DOHH2 (cell line): ENCODE results near the gene OGG1.

Source experiments
- H3F3A ChIP-seq: fragments of 200-600 bp; sonication (generic), shearing (Covaris generic); 2 replicates; pipeline ENCODE4 v1.6.0; 2016; ENCODE audit warnings: antibody characterized with exemption, mild to moderate bottlenecking; ENCODE audit not compliant: control insufficient read depth, insufficient read depth
- H3K27ac ChIP-seq: fragments of 200-600 bp; sonication (generic); 2 replicates; pipeline ENCODE4 v1.5.1; 2014; ENCODE audit warnings: low read depth, mild to moderate bottlenecking, low read length, moderate library complexity
- H3K27me3 ChIP-seq: fragments of 200-600 bp; sonication (generic); 2 replicates; pipeline ENCODE4 v1.6.1; 2014; ENCODE audit warnings: mild to moderate bottlenecking, low read length, mixed read lengths; ENCODE audit not compliant: control insufficient read depth
- H3K36me3 ChIP-seq: fragments of 200-600 bp; sonication (generic); 2 replicates; pipeline ENCODE4 v1.6.1; 2014; ENCODE audit warnings: mild to moderate bottlenecking, low read length, moderate library complexity, mixed read lengths; ENCODE audit not compliant: control insufficient read depth
- H3K4me1 ChIP-seq: fragments of 200-600 bp; sonication (generic); 2 replicates; pipeline ENCODE4 v1.6.1; 2014; ENCODE audit warnings: mild to moderate bottlenecking, low read length, mixed read lengths; ENCODE audit not compliant: control insufficient read depth
- H3K4me2 ChIP-seq: fragments of 200-600 bp; sonication (generic); 2 replicates; pipeline ENCODE4 v1.6.0; 2014; ENCODE audit warnings: mild to moderate bottlenecking, low read length, moderate library complexity
- H3K4me3 ChIP-seq: fragments of 200-600 bp; sonication (generic); 2 replicates; pipeline ENCODE4 v1.5.1; 2014; ENCODE audit warnings: mild to moderate bottlenecking, low read length, mixed read lengths
- H3K79me2 ChIP-seq: fragments of 200-600 bp; sonication (generic); 2 replicates; pipeline ENCODE4 v1.6.1; 2014; ENCODE audit warnings: mild to moderate bottlenecking, low read length, mixed read lengths; ENCODE audit not compliant: control insufficient read depth
- H3K9me2 ChIP-seq: fragments of 200-600 bp; sonication (generic); replicated peaks from 2 replicates; pipeline ENCODE4 v1.6.1; 2014; ENCODE audit warnings: mild to moderate bottlenecking, low read length, mixed read lengths; ENCODE audit not compliant: control insufficient read depth
- H3K9me3 ChIP-seq: fragments of 200-600 bp; sonication (generic); 2 replicates; pipeline ENCODE4 v1.6.1; 2014; ENCODE audit warnings: antibody characterized with exemption, low read length, mixed read lengths; ENCODE audit not compliant: control insufficient read depth, insufficient read depth
- H4K20me1 ChIP-seq: fragments of 200-600 bp; sonication (generic); 2 replicates; pipeline ENCODE4 v1.6.0; 2014; ENCODE audit warnings: low read depth, mild to moderate bottlenecking, antibody characterized with exemption, low read length, moderate library complexity; ENCODE audit not compliant: control insufficient read depth, insufficient read depth
- EZH2phosphoT487 ChIP-seq: fragments of 200-600 bp; sonication (generic); IDR thresholded peaks from 2 replicates; pipeline ENCODE4 v1.6.1; 2017; ENCODE audit warnings: borderline replicate concordance, mild to moderate bottlenecking, antibody characterized with exemption, low read length, moderate library complexity, mixed read lengths
- TF ChIP-seq, protein P1 (sequence below): fragments of 200-600 bp; sonication (generic); IDR thresholded peaks from one replicate; pipeline ENCODE4 v1.5.1; 2014; ENCODE audit warnings: antibody characterized with exemption, mild to moderate bottlenecking, low read depth, low read length; ENCODE audit not compliant: poor library complexity, severe bottlenecking

OGG1 gene

GRCh38 chr3:9783954-9784353, 34.2 kb downstream of the OGG1 start:
- Histone ChIP-seq H3K27me3 (no peaks in the 10 kb centered on the region), H3K9me2 (no peaks in the 10 kb centered on the region), H4K20me1 (no peaks in the 10 kb centered on the region), H3K4me2 (no peak overlapping the region), H3K9me3 (no peaks in the 10 kb centered on the region), H3K36me3 (peaks cover 61% of the 10 kb centered on the region), H3K4me1 (peaks cover 41% of the 10 kb centered on the region), H3K79me2 (no peaks in the 10 kb centered on the region), H3K27ac (no peak overlapping the region), H3K4me3 (no peak overlapping the region), H3F3A (peaks cover 31% of the 10 kb centered on the region)
- TF ChIP-seq, protein P1, sequence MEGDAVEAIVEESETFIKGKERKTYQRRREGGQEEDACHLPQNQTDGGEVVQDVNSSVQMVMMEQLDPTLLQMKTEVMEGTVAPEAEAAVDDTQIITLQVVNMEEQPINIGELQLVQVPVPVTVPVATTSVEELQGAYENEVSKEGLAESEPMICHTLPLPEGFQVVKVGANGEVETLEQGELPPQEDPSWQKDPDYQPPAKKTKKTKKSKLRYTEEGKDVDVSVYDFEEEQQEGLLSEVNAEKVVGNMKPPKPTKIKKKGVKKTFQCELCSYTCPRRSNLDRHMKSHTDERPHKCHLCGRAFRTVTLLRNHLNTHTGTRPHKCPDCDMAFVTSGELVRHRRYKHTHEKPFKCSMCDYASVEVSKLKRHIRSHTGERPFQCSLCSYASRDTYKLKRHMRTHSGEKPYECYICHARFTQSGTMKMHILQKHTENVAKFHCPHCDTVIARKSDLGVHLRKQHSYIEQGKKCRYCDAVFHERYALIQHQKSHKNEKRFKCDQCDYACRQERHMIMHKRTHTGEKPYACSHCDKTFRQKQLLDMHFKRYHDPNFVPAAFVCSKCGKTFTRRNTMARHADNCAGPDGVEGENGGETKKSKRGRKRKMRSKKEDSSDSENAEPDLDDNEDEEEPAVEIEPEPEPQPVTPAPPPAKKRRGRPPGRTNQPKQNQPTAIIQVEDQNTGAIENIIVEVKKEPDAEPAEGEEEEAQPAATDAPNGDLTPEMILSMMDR = no peak
- TF ChIP-seq EZH2phosphoT487 = no peak

DNA sequence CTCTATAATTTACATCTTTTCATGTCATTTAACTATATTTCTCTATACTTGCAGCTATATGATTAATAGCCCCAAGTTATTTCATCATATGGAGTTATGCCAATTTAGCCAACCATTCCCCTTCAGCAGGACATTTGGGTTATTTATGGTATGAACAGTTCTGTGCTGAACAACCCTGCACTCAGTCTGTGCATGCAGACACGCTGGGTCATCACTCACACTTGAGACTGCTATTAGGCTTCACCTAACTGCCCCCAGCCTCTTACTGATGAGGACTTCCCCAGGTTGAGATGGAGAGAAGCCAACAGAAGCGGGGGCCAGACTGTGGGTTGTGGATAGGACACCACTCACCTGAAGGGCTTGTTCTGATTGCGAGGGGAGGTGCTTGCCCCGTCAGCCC, 35.2 kb downstream of the OGG1 start:
- Histone ChIP-seq H3K4me1 (peaks cover 31% of the 10 kb centered on the region), H3K27me3 (no peaks in the 10 kb centered on the region), H3K27ac (no peak overlapping the region), H4K20me1 (no peaks in the 10 kb centered on the region), H3K9me3 (no peaks in the 10 kb centered on the region), H3F3A (peaks cover 29% of the 10 kb centered on the region), H3K36me3 (peaks cover 66% of the 10 kb centered on the region), H3K4me3 (no peak overlapping the region), H3K4me2 (no peak overlapping the region), H3K79me2 (no peaks in the 10 kb centered on the region), H3K9me2 (no peaks in the 10 kb centered on the region)
- TF ChIP-seq, protein P1 = no peak
- no peak for TF ChIP-seq EZH2phosphoT487

GRCh38 chr3:9785602-9786001, 35.9 kb downstream of the OGG1 start:
- H3K4me3 ChIP-seq = no peak overlapping the region
- H3K79me2 ChIP-seq = peaks cover 5% of the 10 kb centered on the region; the same call in 1 of the 2 replicates
- no peak overlapping the region for H3K27ac ChIP-seq
- TF ChIP-seq EZH2phosphoT487 = no peak
- TF ChIP-seq, protein P1 = no peak
- peaks cover 24% of the 10 kb centered on the region for H3K4me1 ChIP-seq
- no peaks in the 10 kb centered on the region for H3K27me3 ChIP-seq
- H3K36me3 ChIP-seq = peaks cover 67% of the 10 kb centered on the region
- H3F3A ChIP-seq = peaks cover 23% of the 10 kb centered on the region
- no peak overlapping the region for H3K4me2 ChIP-seq
- no peaks in the 10 kb centered on the region for H3K9me3 ChIP-seq
- no peaks in the 10 kb centered on the region for H3K9me2 ChIP-seq
- H4K20me1 ChIP-seq = no peaks in the 10 kb centered on the region
